Keratinocyte (primary cell): Measurements from ENCODE around the gene USHBP1. TPM values are rescaled to one million over a fixed set of nuclear protein-coding genes. Genes with fewer than 3 reads are reported as not detected.

Experiments
- DNase-seq: peaks from one replicate; pipeline ENCODE4 v3.0.0-alpha.2; 2011; ENCODE audit warnings: low read depth, missing footprints, low spot score
- FAIRE-seq: peaks from 2 replicates; lab custom pipeline; 2011; peaks lifted over from hg19 to GRCh38; lab: Jason Lieb, UNC
- H2AFZ ChIP-seq: 2 replicates; pipeline ENCODE4 v1.6.0; 2012; ENCODE audit warnings: low read length, control low read depth, inconsistent platforms; ENCODE audit not compliant: control insufficient read depth
- H3K27ac ChIP-seq: 2 replicates; pipeline ENCODE4 v1.5.1; 2011; ENCODE audit warnings: low read length; ENCODE audit not compliant: control insufficient read depth, insufficient read depth
- H3K27me3 ChIP-seq: 3 replicates; pipeline ENCODE4 v1.6.0; 2011; ENCODE audit warnings: low read length; ENCODE audit not compliant: control insufficient read depth, insufficient read depth; ENCODE audit errors: extremely low read depth
- H3K36me3 ChIP-seq, 2 experiments: 2 replicates in 1 of 2; 3 replicates in 1 of 2; pipeline ENCODE4 v1.5.1; 2011; ENCODE audit warnings: low read length in 2 of 2, mild to moderate bottlenecking in 1 of 2; ENCODE audit not compliant: control insufficient read depth in 2 of 2, insufficient read depth in 2 of 2; ENCODE audit errors: extremely low read depth in 1 of 2
- H3K4me1 ChIP-seq: 3 replicates; pipeline ENCODE4 v1.5.1; 2011; ENCODE audit warnings: low read length; ENCODE audit not compliant: control insufficient read depth, insufficient read depth; ENCODE audit errors: extremely low read depth
- H3K4me2 ChIP-seq: 3 replicates; pipeline ENCODE4 v1.6.0; 2011; ENCODE audit warnings: low read depth, low read length; ENCODE audit not compliant: control insufficient read depth, insufficient read depth; ENCODE audit errors: extremely low read depth
- H3K4me3 ChIP-seq, 3 experiments: fragments of 200-600 bp in 1 of 3; sonication (generic) in 1 of 3; 2 replicates in 2 of 3; 3 replicates in 1 of 3; pipeline ENCODE4 v1.5.1; 2011 to 2016; ENCODE audit warnings: low read length in 3 of 3, mild to moderate bottlenecking in 3 of 3, control low read depth in 2 of 3, inconsistent platforms in 1 of 3, low read depth in 1 of 3, mixed read lengths in 1 of 3, mixed run types in 1 of 3, moderate library complexity in 1 of 3; ENCODE audit not compliant: control insufficient read depth in 2 of 3, insufficient read depth in 2 of 3; ENCODE audit errors: extremely low read depth in 1 of 3
- H3K79me2 ChIP-seq: 2 replicates; pipeline ENCODE4 v1.6.0; 2012; ENCODE audit warnings: low read length; ENCODE audit not compliant: control insufficient read depth, insufficient read depth
- H3K9ac ChIP-seq: 3 replicates; pipeline ENCODE4 v1.6.0; 2011; ENCODE audit warnings: low read length; ENCODE audit not compliant: control insufficient read depth, insufficient read depth; ENCODE audit errors: extremely low read depth
- H3K9me1 ChIP-seq: 3 replicates; pipeline ENCODE4 v1.6.0; 2011; ENCODE audit warnings: low read length; ENCODE audit not compliant: control insufficient read depth, insufficient read depth; ENCODE audit errors: extremely low read depth
- H3K9me3 ChIP-seq: 2 replicates; pipeline ENCODE4 v1.5.1; 2012; ENCODE audit warnings: low read depth, low read length; ENCODE audit not compliant: control insufficient read depth
- H4K20me1 ChIP-seq: 3 replicates; pipeline ENCODE4 v1.6.0; 2011; ENCODE audit warnings: low read length; ENCODE audit not compliant: control insufficient read depth, insufficient read depth; ENCODE audit errors: extremely low read depth
- EZH2 ChIP-seq: IDR thresholded peaks from one replicate; pipeline ENCODE4 v1.6.1; 2012; ENCODE audit warnings: inconsistent platforms, mild to moderate bottlenecking, low read length, moderate library complexity
- dilution Hi-C: fragments of 300-500 bp; cut with MboI; formaldehyde crosslinking; loops from one replicate; pipeline ENCODE4 v1.7.0; 2020; ENCODE audit warnings: low sequenced_read_pairs; ENCODE audit not compliant: extremely low pct_ligation_motif_present
- polyA plus RNA-seq, 5 experiments: library from polyadenylated mRNA; depleted of rRNA in 3 of 5; stranded (reverse) in 3 of 5; stranded (forward) in 1 of 5; unstranded in 1 of 5; fragments of >200 nt; gene quantifications; 1 replicate in 1 of 5; 2 replicates in 3 of 5; 3 replicates in 1 of 5; pipeline versions ENCODE4 v1.2.1 to v1.2.3, GENCODE V29; 2011 to 2012; ENCODE audit warnings: missing spikeins in 2 of 5, low read depth in 1 of 5, low replicate concordance in 1 of 5
- TF ChIP-seq, protein P1 (sequence below), 3 experiments: IDR thresholded peaks in 1 of 3; conservative IDR thresholded peaks in 1 of 3; optimal IDR thresholded peaks in 1 of 3; 2 replicates in 2 of 3; 3 replicates in 1 of 3; pipeline versions ENCODE3 to v1.5.1; 2011; ENCODE audit warnings: low read length in 3 of 3, mild to moderate bottlenecking in 3 of 3, moderate library complexity in 2 of 3, control low read depth in 1 of 3, inconsistent platforms in 1 of 3; ENCODE audit not compliant: insufficient read depth in 2 of 3; ENCODE audit errors: extremely low read depth in 1 of 3

USHBP1 gene
- polyA plus RNA-seq, 1 donor (not counting 4 experiments of a cell fraction or from before 2014, with no cell fraction given) = not detected

DNA sequence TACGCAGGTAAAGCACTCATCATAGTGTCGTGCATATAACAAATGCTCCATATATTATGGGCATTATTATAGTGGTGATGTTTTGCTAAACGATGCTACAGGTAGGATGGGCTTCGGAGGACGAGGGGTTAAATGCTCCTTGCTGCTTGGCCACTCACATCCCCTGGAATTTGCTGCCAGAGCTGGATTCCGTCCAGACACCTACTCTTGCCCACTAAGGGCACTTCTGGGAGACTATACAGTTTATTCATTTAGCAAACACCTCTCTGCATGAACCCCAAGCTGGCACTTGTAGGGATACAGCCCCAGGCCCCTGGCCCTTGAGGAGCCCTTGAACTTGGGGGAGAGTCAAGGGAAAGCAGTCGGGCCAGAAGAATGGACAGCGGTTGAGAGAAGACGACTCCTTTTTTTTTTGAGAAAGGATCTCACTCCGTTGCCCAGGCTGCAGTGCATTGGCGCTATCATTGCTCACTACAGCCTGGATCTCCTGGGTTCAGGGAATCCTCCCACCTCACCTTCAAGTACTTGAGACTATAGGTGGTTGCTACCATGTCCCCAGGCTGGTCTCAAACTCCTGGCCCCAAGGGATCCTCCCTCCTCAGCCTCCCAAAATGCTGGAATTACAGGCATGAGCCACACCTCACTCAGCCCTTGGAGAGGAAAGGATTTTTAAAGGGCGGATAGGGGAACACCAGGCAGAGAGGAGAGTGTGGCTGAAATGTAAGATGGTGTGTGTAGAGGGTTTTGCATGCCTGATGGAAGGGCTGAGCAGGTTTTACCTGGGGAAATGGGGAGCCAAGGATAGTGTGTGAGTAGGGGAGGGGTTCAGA, 40.1 kb upstream of the USHBP1 start:
- Histone ChIP-seq H2AFZ (no peak overlapping the region), H3K4me2 (peak overlapping the region; percentile 61), H3K9me3 (no peaks in the 10 kb centered on the region), H3K9ac (no peak overlapping the region), H4K20me1 (no peaks in the 10 kb centered on the region), H3K27me3 (no peaks in the 10 kb centered on the region), H3K27ac (peak overlapping the region; percentile 8), H3K4me3 (no peak overlapping the region), H3K36me3 (no peaks in the 10 kb centered on the region), H3K79me2 (peaks cover 14% of the 10 kb centered on the region), H3K4me1 (peaks cover 32% of the 10 kb centered on the region), H3K9me1 (peaks cover 3% of the 10 kb centered on the region)
- DNase-seq (no peak), FAIRE-seq (no peak)
- dilution Hi-C loops = no loop called here
- TF ChIP-seq EZH2 = no peak
- TF ChIP-seq, protein P1, sequence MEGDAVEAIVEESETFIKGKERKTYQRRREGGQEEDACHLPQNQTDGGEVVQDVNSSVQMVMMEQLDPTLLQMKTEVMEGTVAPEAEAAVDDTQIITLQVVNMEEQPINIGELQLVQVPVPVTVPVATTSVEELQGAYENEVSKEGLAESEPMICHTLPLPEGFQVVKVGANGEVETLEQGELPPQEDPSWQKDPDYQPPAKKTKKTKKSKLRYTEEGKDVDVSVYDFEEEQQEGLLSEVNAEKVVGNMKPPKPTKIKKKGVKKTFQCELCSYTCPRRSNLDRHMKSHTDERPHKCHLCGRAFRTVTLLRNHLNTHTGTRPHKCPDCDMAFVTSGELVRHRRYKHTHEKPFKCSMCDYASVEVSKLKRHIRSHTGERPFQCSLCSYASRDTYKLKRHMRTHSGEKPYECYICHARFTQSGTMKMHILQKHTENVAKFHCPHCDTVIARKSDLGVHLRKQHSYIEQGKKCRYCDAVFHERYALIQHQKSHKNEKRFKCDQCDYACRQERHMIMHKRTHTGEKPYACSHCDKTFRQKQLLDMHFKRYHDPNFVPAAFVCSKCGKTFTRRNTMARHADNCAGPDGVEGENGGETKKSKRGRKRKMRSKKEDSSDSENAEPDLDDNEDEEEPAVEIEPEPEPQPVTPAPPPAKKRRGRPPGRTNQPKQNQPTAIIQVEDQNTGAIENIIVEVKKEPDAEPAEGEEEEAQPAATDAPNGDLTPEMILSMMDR (optimal IDR thresholded peaks at IDR 0.05 in 1 of 3, IDR thresholded peaks at IDR 0.05 in 1 of 3, conservative IDR thresholded peaks at IDR 0.05 in 1 of 3; ENCODE audit: extremely low read depth in 1 of 3, insufficient read depth in 2 of 3, low read length in 3 of 3) = no peak

DNA sequence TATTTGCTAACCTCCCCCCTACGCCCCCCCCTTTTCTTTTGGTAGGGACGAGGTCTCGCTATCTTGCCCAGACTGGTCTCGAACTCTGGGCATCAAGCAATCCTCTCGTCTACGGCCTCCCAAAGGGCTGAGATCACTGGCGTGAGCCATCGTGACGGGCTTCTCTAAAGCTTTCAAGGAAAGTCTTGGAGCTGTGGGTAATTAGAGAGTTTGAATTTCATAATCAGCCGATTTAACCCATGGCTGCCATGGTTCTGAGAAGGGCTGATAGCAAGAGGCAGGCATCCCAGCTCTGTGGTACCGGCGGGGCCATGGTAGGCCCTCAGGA, 39.4 kb upstream of the USHBP1 start:
- no peak for DNase-seq
- FAIRE-seq = no peak
- Histone ChIP-seq H3K9ac (no peak overlapping the region), H3K36me3 (no peaks in the 10 kb centered on the region), H3K9me3 (no peaks in the 10 kb centered on the region), H3K9me1 (peaks cover 3% of the 10 kb centered on the region), H4K20me1 (no peaks in the 10 kb centered on the region), H3K27ac (no peak overlapping the region), H3K4me3 (no peak overlapping the region), H3K79me2 (peaks cover 12% of the 10 kb centered on the region), H2AFZ (no peak overlapping the region), H3K27me3 (no peaks in the 10 kb centered on the region), H3K4me1 (peaks cover 32% of the 10 kb centered on the region), H3K4me2 (peak overlapping the region; percentile 39)
- dilution Hi-C loops = no loop called here
- no peak for TF ChIP-seq EZH2
- TF ChIP-seq, protein P1 (optimal IDR thresholded peaks at IDR 0.05 in 1 of 3, IDR thresholded peaks at IDR 0.05 in 1 of 3, conservative IDR thresholded peaks at IDR 0.05 in 1 of 3; ENCODE audit: extremely low read depth in 1 of 3, insufficient read depth in 2 of 3, low read length in 3 of 3) = no peak
